Neural cell (in vitro differentiated cells): ENCODE results near the gene XIRP2. TPM values are rescaled to one million over a fixed set of nuclear protein-coding genes. Genes with fewer than 3 reads are reported as not detected.

Source experiments
- H2AFZ ChIP-seq: fragments of 200-600, 300-800 bp; sonication (generic), shearing (Covaris generic); 2 replicates; pipeline ENCODE4 v1.6.0; 2014; ENCODE audit warnings: low read depth, mild to moderate bottlenecking, antibody characterized with exemption, low read length, moderate library complexity
- H3F3A ChIP-seq: fragments of 200-600 bp; shearing (Covaris generic); 2 replicates; pipeline ENCODE4 v1.6.1; 2016; ENCODE audit warnings: mild to moderate bottlenecking, moderate library complexity, mixed read lengths, antibody characterized with exemption, low read length; ENCODE audit not compliant: insufficient read depth, poor library complexity, severe bottlenecking
- H3K27ac ChIP-seq: fragments of 200-600, 300-800 bp; sonication (generic), shearing (Covaris generic); 2 replicates; pipeline ENCODE4 v1.5.1; 2014; ENCODE audit warnings: mild to moderate bottlenecking, low read length, moderate library complexity
- H3K27me3 ChIP-seq: fragments of 300-800, 200-600 bp; sonication (generic), shearing (Covaris generic); 2 replicates; pipeline ENCODE4 v1.6.0; 2014; ENCODE audit warnings: mild to moderate bottlenecking, low read depth, low read length, moderate library complexity; ENCODE audit not compliant: insufficient read depth
- H3K36me3 ChIP-seq: fragments of 300-800, 200-600 bp; sonication (generic), shearing (Covaris generic); 2 replicates; pipeline ENCODE4 v1.5.1; 2014; ENCODE audit warnings: mild to moderate bottlenecking, antibody characterized with exemption, low read length, moderate library complexity; ENCODE audit not compliant: insufficient read depth
- H3K4me2 ChIP-seq: fragments of 300-800, 200-600 bp; sonication (generic), shearing (Covaris generic); 2 replicates; pipeline ENCODE4 v1.6.0; 2014; ENCODE audit warnings: mild to moderate bottlenecking, low read length
- H3K4me3 ChIP-seq: fragments of 300-800, 200-600 bp; sonication (generic), shearing (Covaris generic); 2 replicates; pipeline ENCODE4 v1.5.1; 2014; ENCODE audit warnings: mild to moderate bottlenecking, low read length, moderate library complexity
- H3K79me2 ChIP-seq: fragments of 200-600 bp; shearing (Covaris generic); replicated peaks from 2 replicates; pipeline ENCODE4 v1.6.0; 2014; ENCODE audit warnings: mild to moderate bottlenecking, low read length, moderate library complexity; ENCODE audit not compliant: insufficient read depth
- H3K9ac ChIP-seq: fragments of 300-800, 200-600 bp; sonication (generic), shearing (Covaris generic); 2 replicates; pipeline ENCODE4 v1.6.1; 2016; ENCODE audit warnings: mild to moderate bottlenecking, low read length, mixed read lengths
- H3K9me2 ChIP-seq: fragments of 200-600 bp; shearing (Covaris generic); 2 replicates; pipeline ENCODE4 v1.6.1; 2016; ENCODE audit warnings: mild to moderate bottlenecking, low read length, mixed read lengths; ENCODE audit not compliant: insufficient read depth
- H3K9me3 ChIP-seq: fragments of 200-600, 300-800 bp; sonication (generic), shearing (Covaris generic); 2 replicates; pipeline ENCODE4 v1.6.1; 2016; ENCODE audit warnings: mild to moderate bottlenecking, mixed run types, low read length, moderate library complexity, mixed read lengths
- H4K20me1 ChIP-seq: fragments of 200-600 bp; shearing (Covaris generic); 2 replicates; pipeline ENCODE4 v1.6.1; 2016; ENCODE audit warnings: mild to moderate bottlenecking, mixed run types; ENCODE audit not compliant: insufficient read depth
- EP300 ChIP-seq: fragments of 450-650 bp; conservative IDR thresholded peaks from 2 replicates; pipeline ENCODE4 v1.6.1; 2014; ENCODE audit warnings: antibody characterized with exemption, mild to moderate bottlenecking, moderate library complexity; ENCODE audit not compliant: poor library complexity, severe bottlenecking
- EZH2 ChIP-seq: fragments of 200-600, 300-800 bp; shearing (Covaris generic), sonication (generic); IDR thresholded peaks from 2 replicates; pipeline ENCODE4 v1.6.1; 2014; ENCODE audit warnings: antibody characterized with exemption, low read length, borderline replicate concordance, mild to moderate bottlenecking; ENCODE audit not compliant: insufficient read depth, poor library complexity, severe bottlenecking
- MXI1 ChIP-seq: fragments of 450-650 bp; conservative IDR thresholded peaks from 2 replicates; pipeline ENCODE4 v1.6.1; 2014; ENCODE audit warnings: antibody characterized with exemption, mild to moderate bottlenecking; ENCODE audit not compliant: poor library complexity, severe bottlenecking
- POLR2AphosphoS5 ChIP-seq: IDR thresholded peaks from 2 replicates; pipeline ENCODE4 v1.6.1; 2012
- RAD21 ChIP-seq: fragments of 450-650 bp; conservative IDR thresholded peaks from 2 replicates; pipeline ENCODE4 v1.6.1; 2014; ENCODE audit warnings: antibody characterized with exemption, mild to moderate bottlenecking, moderate library complexity
- SMC3 ChIP-seq: fragments of 450-650 bp; conservative IDR thresholded peaks from 2 replicates; pipeline ENCODE4 v1.6.1; 2014; ENCODE audit warnings: antibody characterized with exemption, mild to moderate bottlenecking, moderate library complexity; ENCODE audit not compliant: poor library complexity
- TAF1 ChIP-seq: IDR thresholded peaks from 2 replicates; pipeline ENCODE4 v1.6.1; 2012; ENCODE audit warnings: low read depth
- polyA plus RNA-seq: library from polyadenylated mRNA; depleted of rRNA; stranded (reverse); fragments of >200 nt; gene quantifications from 2 replicates; pipeline ENCODE4 v1.2.3, GENCODE V29; 2014
- TF ChIP-seq, protein P1 (sequence below): fragments of 450-650 bp; IDR thresholded peaks from 2 replicates; pipeline ENCODE4 v1.5.1; 2014; ENCODE audit warnings: antibody characterized with exemption, mild to moderate bottlenecking, moderate library complexity; ENCODE audit not compliant: poor library complexity, severe bottlenecking
- TF ChIP-seq, protein P2 (sequence below): IDR thresholded peaks from 2 replicates; pipeline ENCODE4 v1.6.1; 2012; ENCODE audit warnings: borderline replicate concordance

Gene XIRP2
- polyA plus RNA-seq, 1 donor from 2014 or later, result not detected

DNA sequence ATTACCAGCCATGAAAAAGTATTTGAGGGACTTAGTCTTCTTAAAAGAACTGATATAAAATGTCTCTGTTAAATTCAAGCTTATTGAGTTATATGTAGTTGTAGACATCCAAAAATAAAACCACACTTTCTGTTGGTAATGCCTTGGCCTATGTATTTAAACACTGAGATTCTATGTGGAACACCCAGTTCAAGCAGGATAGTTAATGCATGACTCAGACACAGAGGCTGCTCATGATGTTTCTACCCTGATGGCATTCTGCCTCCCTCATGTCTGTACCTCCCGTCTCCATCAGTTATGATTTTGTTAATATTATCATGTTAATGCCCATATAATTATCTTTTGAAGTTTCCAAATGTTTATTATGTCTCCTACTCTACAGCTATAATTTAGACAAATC lies 164.5 kb downstream of the XIRP2 start:
- TF ChIP-seq, protein P1, sequence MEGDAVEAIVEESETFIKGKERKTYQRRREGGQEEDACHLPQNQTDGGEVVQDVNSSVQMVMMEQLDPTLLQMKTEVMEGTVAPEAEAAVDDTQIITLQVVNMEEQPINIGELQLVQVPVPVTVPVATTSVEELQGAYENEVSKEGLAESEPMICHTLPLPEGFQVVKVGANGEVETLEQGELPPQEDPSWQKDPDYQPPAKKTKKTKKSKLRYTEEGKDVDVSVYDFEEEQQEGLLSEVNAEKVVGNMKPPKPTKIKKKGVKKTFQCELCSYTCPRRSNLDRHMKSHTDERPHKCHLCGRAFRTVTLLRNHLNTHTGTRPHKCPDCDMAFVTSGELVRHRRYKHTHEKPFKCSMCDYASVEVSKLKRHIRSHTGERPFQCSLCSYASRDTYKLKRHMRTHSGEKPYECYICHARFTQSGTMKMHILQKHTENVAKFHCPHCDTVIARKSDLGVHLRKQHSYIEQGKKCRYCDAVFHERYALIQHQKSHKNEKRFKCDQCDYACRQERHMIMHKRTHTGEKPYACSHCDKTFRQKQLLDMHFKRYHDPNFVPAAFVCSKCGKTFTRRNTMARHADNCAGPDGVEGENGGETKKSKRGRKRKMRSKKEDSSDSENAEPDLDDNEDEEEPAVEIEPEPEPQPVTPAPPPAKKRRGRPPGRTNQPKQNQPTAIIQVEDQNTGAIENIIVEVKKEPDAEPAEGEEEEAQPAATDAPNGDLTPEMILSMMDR, result no peak
- TF ChIP-seq EZH2, result no peak
- TF ChIP-seq SMC3, result no peak
- TF ChIP-seq, protein P2, sequence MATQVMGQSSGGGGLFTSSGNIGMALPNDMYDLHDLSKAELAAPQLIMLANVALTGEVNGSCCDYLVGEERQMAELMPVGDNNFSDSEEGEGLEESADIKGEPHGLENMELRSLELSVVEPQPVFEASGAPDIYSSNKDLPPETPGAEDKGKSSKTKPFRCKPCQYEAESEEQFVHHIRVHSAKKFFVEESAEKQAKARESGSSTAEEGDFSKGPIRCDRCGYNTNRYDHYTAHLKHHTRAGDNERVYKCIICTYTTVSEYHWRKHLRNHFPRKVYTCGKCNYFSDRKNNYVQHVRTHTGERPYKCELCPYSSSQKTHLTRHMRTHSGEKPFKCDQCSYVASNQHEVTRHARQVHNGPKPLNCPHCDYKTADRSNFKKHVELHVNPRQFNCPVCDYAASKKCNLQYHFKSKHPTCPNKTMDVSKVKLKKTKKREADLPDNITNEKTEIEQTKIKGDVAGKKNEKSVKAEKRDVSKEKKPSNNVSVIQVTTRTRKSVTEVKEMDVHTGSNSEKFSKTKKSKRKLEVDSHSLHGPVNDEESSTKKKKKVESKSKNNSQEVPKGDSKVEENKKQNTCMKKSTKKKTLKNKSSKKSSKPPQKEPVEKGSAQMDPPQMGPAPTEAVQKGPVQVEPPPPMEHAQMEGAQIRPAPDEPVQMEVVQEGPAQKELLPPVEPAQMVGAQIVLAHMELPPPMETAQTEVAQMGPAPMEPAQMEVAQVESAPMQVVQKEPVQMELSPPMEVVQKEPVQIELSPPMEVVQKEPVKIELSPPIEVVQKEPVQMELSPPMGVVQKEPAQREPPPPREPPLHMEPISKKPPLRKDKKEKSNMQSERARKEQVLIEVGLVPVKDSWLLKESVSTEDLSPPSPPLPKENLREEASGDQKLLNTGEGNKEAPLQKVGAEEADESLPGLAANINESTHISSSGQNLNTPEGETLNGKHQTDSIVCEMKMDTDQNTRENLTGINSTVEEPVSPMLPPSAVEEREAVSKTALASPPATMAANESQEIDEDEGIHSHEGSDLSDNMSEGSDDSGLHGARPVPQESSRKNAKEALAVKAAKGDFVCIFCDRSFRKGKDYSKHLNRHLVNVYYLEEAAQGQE, result no peak
- TF ChIP-seq TAF1, result no peak
- TF ChIP-seq EP300, result no peak
- H3F3A ChIP-seq, result no peaks in the 10 kb centered on the region
- H3K27me3 ChIP-seq, result no peaks in the 10 kb centered on the region
- no peaks in the 10 kb centered on the region for H3K79me2 ChIP-seq
- H3K27ac ChIP-seq, result no peak overlapping the region
- no peak overlapping the region for H2AFZ ChIP-seq
- H3K36me3 ChIP-seq, result no peaks in the 10 kb centered on the region
- no peaks in the 10 kb centered on the region for H3K9me3 ChIP-seq
- no peak overlapping the region for H3K4me3 ChIP-seq
- H4K20me1 ChIP-seq, result no peaks in the 10 kb centered on the region
- no peaks in the 10 kb centered on the region for H3K9me2 ChIP-seq
- no peak overlapping the region for H3K9ac ChIP-seq
- H3K4me2 ChIP-seq, result no peak overlapping the region

DNA sequence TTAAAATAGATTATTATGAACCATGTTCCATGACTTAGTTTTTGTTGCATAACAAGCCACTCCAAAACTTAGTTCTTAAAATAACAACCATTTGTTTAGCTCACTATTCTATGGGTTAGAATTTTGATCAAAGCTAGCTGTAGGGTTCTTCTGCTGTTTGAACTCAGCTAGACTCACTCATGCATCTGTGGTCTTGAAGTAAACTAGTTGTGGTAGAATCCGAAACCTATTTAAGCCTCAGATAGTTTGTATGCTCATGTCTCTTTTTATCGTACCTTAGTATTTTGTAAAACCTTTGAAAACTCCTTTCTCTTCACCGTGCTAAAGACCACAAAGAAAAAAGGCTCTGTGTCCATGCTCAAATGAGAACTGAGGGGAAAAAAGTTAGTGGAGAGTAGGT lies 166.6 kb downstream of the XIRP2 start:
- no peaks in the 10 kb centered on the region for H3K9me2 ChIP-seq
- no peak overlapping the region for H3K27ac ChIP-seq
- TF ChIP-seq TAF1 (no peak), SMC3 (no peak), EZH2 (no peak), RAD21 (no peak), MXI1 (no peak), POLR2AphosphoS5 (no peak), EP300 (no peak)
- TF ChIP-seq, protein P1, result no peak
- TF ChIP-seq, protein P2, result no peak
- H3K27me3 ChIP-seq, result no peaks in the 10 kb centered on the region
- no peak overlapping the region for H2AFZ ChIP-seq
- H3K36me3 ChIP-seq, result no peaks in the 10 kb centered on the region
- H4K20me1 ChIP-seq, result no peaks in the 10 kb centered on the region
- H3K9me3 ChIP-seq, result no peaks in the 10 kb centered on the region
- no peaks in the 10 kb centered on the region for H3F3A ChIP-seq
- no peak overlapping the region for H3K4me3 ChIP-seq
- H3K4me2 ChIP-seq, result no peak overlapping the region
- no peaks in the 10 kb centered on the region for H3K79me2 ChIP-seq
- H3K9ac ChIP-seq, result no peak overlapping the region
